HEK293 (cell line): ENCODE results near the gene EXOC8.

Experiments used
- ATF2 ChIP-seq: fragments of 450-650 bp; formaldehyde crosslinking; IDR thresholded peaks from 2 replicates; pipeline ENCODE4 v1.5.1; 2016; ENCODE audit warnings: missing biosample characterization, missing genetic modification characterization, low read depth
- BCL11B ChIP-seq: fragments of 450-650 bp; formaldehyde crosslinking; IDR thresholded peaks from 2 replicates; pipeline ENCODE4 v1.5.1; 2016; ENCODE audit warnings: low read depth, missing biosample characterization, missing genetic modification characterization
- CTCF ChIP-seq: fragments of 450-650 bp; formaldehyde crosslinking; IDR thresholded peaks from 2 replicates; pipeline ENCODE4 v1.5.1; 2016; ENCODE audit warnings: missing biosample characterization, missing genetic modification characterization
- SALL2 ChIP-seq: fragments of 450-650 bp; formaldehyde crosslinking; IDR thresholded peaks from 2 replicates; pipeline ENCODE4 v1.5.0; 2017; ENCODE audit warnings: missing biosample characterization, mild to moderate bottlenecking, missing genetic modification characterization, borderline replicate concordance
- ZBTB1 ChIP-seq: fragments of 450-650 bp; formaldehyde crosslinking; IDR thresholded peaks from 2 replicates; pipeline ENCODE4 v1.5.1; 2016; ENCODE audit warnings: missing biosample characterization, missing genetic modification characterization
- ZBTB11 ChIP-seq: fragments of 450-650 bp; formaldehyde crosslinking; conservative IDR thresholded peaks from 2 replicates; pipeline ENCODE4 v1.5.1; 2016; ENCODE audit warnings: low read depth, missing biosample characterization, missing genetic modification characterization
- ZBTB7A ChIP-seq: fragments of 450-650 bp; formaldehyde crosslinking; IDR thresholded peaks from 2 replicates; pipeline ENCODE4 v1.5.1; 2016; ENCODE audit warnings: low read depth, missing biosample characterization, missing genetic modification characterization
- ZNF146 ChIP-seq: fragments of 450-650 bp; formaldehyde crosslinking; IDR thresholded peaks from 2 replicates; pipeline ENCODE4 v1.5.1; 2016; ENCODE audit warnings: missing biosample characterization, missing genetic modification characterization
- ZNF274 ChIP-seq, 2 experiments: fragments of 200-500 bp in 1 of 2; fragments of 450-650 bp in 1 of 2; sonication (Bioruptor generic) in 1 of 2; formaldehyde crosslinking in 1 of 2; IDR thresholded peaks; 2 replicates each; pipeline versions ENCODE4 v1.5.1 to v1.6.1; 2014 to 2016; ENCODE audit warnings: borderline replicate concordance in 1 of 2, inconsistent platforms in 1 of 2, low read length in 1 of 2, missing biosample characterization in 1 of 2, missing genetic modification characterization in 1 of 2
- ZNF664 ChIP-seq: fragments of 450-650 bp; formaldehyde crosslinking; IDR thresholded peaks from 2 replicates; pipeline ENCODE4 v1.5.1; 2016; ENCODE audit warnings: missing biosample characterization, missing genetic modification characterization
- ZNF830 ChIP-seq: fragments of 450-650 bp; IDR thresholded peaks from 2 replicates; pipeline ENCODE4 v1.5.0; 2018; ENCODE audit warnings: missing biosample characterization, missing genetic modification characterization, low read depth, mild to moderate bottlenecking, moderate library complexity
- ZXDB ChIP-seq: fragments of 450-650 bp; formaldehyde crosslinking; IDR thresholded peaks from 2 replicates; pipeline ENCODE4 v1.5.1; 2016; ENCODE audit warnings: missing biosample characterization, missing genetic modification characterization
- TF ChIP-seq, protein P1 (sequence below): fragments of 450-650 bp; formaldehyde crosslinking; IDR thresholded peaks from 2 replicates; pipeline ENCODE4 v1.5.1; 2016; ENCODE audit warnings: missing biosample characterization, missing genetic modification characterization

DNA sequence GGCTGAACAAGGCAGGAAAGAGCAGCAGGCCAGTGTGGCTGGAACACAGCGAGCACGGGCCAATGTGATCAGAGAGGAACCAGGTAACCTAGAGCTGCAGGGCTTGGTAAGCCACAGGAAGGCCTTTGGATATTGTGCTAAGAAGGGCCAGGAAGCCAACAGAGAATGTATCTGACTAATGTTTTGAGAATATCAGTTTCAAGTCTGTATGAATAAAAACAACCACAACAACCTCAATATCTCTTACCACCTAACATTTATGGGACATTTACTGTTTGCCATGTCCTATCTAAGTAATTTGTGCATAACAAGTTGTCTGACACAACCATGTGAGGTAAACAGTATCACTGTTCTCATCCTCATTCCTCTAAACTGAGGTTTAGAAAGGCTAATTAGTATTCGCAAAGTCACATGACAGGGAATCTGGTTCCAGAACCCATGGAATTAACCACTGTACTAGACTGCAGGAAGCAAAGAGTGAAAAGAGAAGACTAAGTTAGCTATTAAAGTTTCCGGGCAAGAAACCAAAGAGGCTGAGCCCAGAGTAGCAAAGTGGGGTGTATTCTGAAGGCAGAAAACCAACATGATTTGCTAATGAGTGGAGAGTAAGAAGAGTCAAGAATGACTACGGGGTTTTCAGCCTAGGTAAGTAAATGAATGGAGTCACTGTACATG, 39.4 kb upstream of the EXOC8 start:
- no peak for TF ChIP-seq ZNF664 (tag by site-specific recombination)
- TF ChIP-seq ZNF274 (IDR thresholded peaks at IDR 0.05; ENCODE audit: low read length) = no peak
- no peak for TF ChIP-seq ZNF274 (tag by site-specific recombination; IDR thresholded peaks at IDR 0.05; ENCODE audit: borderline replicate concordance)
- no peak for TF ChIP-seq ZBTB7A (tag by site-specific recombination)
- no peak for TF ChIP-seq CTCF (tag by site-specific recombination)
- no peak for TF ChIP-seq ZNF830
- TF ChIP-seq BCL11B (tag by site-specific recombination) = no peak
- TF ChIP-seq ZBTB11 (tag by site-specific recombination) = no peak
- TF ChIP-seq, protein P1, sequence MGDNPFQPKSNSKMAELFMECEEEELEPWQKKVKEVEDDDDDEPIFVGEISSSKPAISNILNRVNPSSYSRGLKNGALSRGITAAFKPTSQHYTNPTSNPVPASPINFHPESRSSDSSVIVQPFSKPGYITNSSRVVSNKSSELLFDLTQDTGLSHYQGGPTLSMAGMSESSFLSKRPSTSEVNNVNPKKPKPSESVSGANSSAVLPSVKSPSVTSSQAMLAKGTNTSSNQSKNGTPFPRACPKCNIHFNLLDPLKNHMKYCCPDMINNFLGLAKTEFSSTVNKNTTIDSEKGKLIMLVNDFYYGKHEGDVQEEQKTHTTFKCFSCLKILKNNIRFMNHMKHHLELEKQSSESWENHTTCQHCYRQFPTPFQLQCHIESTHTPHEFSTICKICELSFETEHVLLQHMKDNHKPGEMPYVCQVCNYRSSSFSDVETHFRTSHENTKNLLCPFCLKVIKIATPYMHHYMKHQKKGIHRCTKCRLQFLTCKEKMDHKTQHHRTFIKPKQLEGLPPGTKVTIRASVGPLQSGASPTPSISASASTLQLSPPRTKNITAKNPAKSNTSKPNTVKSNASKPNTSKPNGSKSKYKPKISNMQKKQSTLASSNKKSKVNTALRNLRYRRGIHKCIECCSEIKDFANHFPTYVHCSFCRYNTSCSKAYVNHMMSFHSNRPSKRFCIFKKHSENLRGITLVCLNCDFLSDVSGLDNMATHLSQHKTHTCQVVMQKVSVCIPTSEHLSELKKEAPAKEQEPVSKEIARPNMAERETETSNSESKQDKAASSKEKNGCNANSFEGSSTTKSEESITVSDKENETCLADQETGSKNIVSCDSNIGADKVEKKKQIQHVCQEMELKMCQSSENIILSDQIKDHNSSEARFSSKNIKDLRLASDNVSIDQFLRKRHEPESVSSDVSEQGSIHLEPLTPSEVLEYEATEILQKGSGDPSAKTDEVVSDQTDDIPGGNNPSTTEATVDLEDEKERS (tag by site-specific recombination) = no peak
- TF ChIP-seq SALL2 (tag by site-specific recombination) = no peak
- no peak for TF ChIP-seq ZBTB1 (tag by site-specific recombination)
- TF ChIP-seq ZNF146 (tag by site-specific recombination) = no peak
- TF ChIP-seq ATF2 = no peak
- no peak for TF ChIP-seq ZXDB (tag by site-specific recombination)
